HG03571 (cell line): ENCODE measurements around the gene PCDHGB4.
"Not testable (repeated sequence)": the region's sequence is repeated elsewhere in the genome, so short reads cannot be mapped to it uniquely, and the experiment has no call there.

Experiments
- ATAC-seq: cut with Tn5 transposase; IDR thresholded peaks from one replicate; pipeline ENCODE4 v1.9.1; 2021; ENCODE audit not compliant: unreplicated experiment

The PCDHGB4 gene

DNA sequence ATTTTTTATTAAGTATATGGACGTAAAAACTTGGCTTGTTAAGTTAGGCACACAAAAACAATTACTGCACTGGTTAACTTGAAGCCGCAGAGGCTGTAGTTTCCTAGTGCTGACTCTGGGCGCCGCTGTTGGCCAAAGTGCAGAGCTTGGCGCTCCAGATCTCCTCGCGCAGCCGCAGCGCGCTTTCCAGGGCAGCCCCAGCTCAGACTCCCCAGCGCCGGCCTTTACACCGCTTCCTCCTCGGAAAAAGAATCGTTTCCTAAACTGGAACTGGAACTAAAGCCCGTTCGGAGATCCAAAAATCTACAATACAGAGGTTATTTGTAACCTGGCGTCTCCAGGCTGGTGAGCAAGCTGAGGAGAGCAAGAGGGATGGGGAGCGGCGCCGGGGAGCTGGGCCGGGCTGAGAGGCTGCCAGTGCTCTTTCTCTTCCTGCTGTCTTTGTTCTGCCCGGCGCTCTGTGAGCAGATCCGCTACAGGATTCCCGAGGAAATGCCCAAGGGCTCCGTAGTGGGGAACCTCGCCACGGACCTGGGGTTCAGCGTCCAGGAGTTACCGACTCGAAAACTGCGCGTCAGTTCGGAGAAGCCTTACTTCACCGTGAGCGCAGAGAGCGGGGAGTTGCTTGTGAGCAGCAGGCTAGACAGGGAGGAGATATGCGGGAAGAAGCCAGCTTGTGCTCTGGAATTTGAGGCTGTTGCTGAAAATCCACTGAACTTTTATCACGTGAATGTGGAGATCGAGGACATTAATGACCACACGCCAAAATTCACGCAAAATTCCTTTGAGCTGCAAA, 10.5 kb downstream of the PCDHGB4 start, which contains the start of gene PCDHGB5:
Gene PCDHGB5 (plus strand): TSS at position 192 of the 796 bp plus-strand sequence. CDS start 181 bp downstream, at position 373.
- peak; percentile 88 for ATAC-seq

DNA sequence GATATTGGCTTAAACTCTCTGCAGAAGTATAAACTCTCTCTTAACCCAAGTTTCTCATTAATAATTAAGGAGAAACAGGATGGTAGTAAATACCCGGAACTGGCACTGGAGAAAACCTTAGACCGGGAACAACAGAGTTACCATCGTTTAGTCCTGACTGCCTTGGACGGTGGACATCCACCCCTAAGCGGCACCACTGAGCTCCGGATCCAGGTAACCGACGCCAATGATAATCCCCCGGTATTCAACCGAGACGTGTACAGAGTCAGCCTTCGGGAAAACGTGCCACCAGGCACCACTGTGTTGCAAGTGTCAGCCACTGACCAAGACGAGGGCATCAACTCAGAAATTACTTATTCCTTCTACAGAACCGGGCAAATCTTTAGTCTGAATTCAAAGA, 11.1 kb downstream of the PCDHGB4 start:
- no peak for ATAC-seq

DNA sequence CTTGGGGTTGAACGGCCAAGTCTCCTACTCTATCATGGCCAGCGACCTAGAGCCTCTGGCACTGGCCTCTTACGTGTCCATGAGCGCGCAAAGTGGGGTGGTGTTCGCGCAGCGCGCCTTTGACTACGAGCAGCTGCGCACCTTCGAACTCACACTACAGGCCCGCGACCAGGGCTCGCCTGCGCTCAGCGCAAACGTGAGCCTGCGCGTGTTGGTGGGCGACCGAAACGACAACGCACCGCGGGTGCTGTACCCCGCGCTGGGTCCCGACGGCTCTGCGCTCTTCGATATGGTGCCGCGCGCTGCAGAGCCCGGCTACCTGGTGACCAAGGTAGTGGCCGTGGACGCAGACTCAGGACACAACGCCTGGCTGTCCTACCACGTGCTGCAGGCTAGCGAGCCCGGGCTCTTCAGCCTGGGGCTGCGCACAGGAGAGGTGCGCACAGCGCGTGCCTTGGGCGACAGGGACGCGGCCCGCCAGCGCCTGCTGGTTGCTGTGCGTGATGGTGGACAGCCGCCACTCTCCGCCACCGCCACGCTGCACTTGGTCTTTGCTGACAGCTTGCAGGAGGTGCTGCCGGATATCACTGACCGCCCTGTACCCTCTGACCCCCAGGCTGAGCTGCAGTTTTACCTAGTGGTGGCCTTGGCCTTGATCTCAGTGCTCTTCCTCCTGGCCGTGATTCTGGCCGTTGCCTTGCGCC, 12.2 kb downstream of the PCDHGB4 start:
- ATAC-seq: no peak

DNA sequence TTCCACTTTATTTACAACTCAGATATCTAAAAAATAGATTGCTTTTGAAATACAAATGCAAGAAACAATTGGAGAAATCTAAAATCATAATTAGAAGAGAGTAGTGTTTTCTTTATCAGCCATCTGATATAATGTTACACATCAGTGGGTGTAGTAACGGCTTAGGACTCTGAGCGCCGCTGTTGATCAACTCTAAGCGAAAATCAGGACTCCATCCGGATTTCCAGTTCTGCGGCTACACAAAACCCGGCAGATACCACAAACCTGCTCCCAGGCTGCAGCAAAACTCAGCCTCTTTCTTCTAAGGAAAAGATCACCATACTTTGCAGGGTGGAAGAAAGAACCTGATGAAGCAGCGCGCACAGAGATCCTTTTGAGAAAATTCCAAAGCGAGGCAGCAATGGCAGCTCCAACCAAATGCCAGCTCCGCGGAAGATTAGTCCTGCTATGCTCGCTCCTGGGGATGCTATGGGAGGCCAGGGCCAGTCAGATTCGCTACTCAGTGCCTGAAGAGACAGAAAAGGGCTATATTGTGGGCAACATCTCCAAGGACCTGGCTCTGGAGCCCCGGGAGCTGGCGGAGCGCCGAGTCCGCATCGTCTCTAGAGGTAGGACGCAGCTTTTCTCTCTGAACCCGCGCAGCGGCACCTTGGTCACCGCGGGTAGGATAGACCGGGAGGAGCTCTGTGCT, 15.2 kb downstream of the PCDHGB4 start, which contains the start of gene PCDHGA9:
Gene PCDHGA9 (plus strand): TSS at position 226 of the 691 bp plus-strand sequence. CDS start 175 bp downstream, at position 401.
- ATAC-seq: no peak

DNA sequence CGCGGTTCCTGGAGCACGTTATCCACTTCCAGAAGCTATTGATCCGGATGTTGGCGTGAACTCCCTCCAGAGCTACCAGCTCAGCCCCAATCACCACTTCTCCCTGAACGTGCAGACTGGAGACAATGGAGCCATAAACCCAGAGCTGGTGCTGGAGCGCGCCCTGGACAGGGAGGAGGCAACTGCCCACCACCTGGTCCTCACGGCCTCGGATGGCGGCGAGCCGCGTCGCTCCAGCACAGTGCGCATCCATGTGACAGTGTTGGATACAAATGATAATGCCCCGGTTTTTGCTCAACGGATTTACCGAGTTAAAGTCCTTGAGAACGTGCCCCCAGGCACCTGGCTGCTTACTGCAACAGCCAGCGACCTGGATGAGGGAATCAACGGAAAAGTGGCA, 15.9 kb downstream of the PCDHGB4 start:
- no peak for ATAC-seq

DNA sequence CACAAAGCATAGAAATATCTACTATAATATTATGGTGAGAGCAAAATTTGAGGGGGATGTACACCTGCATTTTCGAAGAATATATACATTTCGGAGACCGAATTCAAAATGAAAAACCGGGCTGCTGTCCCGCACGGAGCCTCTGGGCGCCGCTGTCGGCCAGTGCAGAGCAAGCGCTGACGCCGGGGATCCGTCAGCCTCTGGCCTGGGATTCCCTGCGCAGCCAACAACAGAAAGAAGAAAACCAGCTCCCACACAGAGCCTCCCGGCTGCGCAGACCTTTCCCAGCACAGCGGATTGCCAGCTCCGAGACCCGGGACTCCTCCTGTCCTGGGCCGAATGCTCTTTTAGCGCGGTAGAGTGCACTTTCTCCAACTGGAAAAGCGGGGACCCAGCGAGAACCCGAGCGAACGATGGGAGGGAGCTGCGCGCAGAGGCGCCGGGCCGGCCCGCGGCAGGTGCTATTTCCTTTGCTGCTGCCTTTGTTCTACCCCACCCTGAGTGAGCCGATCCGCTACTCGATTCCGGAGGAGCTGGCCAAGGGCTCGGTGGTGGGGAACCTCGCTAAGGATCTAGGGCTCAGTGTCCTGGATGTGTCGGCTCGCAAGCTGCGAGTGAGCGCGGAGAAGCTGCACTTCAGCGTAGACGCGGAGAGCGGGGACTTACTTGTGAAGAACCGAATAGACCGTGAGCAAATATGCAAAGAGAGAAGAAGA, 20.4 kb downstream of the PCDHGB4 start, which contains the start of gene PCDHGB6:
Gene PCDHGB6 (plus strand): TSS at position 232 of the 716 bp plus-strand sequence. CDS start 182 bp downstream, at position 414.
- not testable (repeated sequence) for ATAC-seq

DNA sequence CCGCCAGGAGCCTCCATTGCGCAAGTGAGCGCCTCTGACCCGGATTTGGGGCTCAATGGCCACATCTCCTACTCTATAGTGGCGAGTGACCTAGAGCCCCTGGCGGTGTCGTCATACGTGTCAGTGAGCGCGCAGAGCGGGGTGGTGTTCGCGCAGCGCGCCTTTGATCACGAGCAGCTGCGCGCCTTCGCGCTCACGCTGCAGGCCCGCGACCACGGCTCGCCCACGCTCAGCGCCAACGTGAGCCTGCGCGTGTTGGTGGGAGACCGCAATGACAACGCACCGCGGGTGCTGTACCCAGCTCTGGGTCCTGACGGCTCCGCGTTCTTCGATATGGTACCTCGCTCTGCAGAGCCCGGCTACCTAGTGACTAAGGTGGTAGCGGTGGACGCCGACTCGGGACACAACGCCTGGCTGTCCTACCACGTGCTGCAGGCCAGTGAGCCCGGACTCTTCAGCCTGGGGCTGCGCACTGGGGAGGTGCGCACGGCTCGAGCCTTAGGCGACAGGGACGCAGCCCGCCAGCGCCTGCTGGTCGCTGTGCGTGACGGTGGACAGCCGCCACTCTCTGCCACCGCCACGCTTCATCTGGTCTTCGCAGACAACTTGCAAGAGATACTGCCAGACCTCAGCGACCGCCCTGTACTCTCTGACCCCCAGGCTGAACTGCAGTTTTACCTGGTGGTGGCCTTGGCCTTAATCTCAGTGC, 22.3 kb downstream of the PCDHGB4 start:
- no peak for ATAC-seq

DNA sequence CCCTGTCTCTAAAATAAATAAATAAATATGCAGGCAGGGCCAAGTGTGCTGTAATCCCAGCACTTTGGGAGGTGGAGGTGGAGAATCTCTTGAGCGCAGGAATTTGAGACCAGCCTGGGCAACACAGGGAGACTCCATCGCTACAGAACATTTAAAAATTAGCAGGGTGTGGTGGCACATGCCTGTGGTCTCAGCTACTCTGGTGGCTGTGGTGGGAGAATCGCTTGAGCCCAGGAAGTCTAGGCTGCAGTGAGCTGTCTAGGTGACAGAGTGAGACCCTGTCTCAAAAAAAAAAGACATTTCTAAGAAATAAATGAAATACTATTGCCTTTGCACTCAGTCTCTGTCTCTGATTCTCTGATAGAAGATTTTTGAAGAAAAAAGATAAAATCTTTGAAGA, 24.1 kb downstream of the PCDHGB4 start:
- no peak for ATAC-seq

DNA sequence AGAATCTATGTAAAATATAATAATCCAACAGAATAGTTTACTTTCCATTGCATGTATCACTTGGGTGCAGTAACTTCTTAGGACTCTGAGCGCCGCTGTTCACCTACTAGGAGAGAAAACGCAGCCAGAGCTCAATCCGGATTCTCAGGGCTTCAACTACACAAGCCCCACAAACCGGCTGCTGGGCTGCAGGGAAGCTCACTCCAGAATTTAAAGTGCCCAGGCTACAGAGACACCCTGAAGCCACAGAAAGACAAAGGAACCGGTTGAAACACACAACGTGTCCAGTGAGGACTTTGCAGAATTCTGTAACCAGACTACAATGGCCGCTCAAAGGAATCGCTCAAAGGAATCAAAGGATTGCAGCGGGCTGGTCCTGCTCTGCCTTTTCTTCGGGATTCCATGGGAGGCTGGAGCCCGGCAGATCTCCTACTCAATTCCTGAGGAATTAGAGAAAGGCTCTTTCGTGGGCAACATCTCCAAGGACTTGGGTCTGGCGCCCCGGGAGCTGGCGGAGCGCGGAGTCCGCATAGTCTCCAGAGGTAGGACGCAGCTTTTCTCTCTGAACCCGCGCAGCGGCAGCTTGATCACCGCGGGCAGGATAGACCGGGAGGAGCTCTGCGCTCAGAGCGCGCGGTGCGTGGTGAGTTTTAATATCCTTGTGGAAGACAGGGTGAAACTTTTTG, 25.5 kb downstream of the PCDHGB4 start, which contains the start of gene PCDHGA10:
Gene PCDHGA10 (plus strand): TSS at position 134 of the 686 bp plus-strand sequence. CDS start 189 bp downstream, at position 323.
- peak; percentile 84 for ATAC-seq

DNA sequence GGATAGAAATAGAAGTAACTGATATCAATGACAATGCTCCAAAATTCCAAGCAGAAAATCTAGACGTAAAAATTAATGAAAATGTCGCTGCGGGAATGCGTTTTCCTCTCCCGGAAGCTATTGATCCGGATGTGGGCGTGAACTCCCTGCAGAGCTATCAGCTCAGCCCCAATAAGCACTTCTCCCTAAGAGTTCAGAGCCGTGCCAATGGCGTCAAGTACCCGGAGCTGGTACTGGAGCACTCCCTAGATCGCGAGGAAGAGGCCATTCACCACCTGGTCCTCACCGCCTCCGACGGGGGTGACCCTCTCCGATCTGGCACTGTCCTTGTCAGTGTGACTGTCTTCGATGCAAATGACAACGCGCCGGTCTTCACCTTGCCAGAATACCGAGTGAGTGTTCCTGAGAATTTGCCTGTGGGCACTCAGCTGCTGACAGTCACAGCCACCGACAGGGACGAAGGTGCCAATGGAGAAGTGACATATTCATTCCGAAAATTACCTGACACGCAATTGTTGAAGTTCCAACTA, 26.1 kb downstream of the PCDHGB4 start:
- no peak for ATAC-seq

DNA sequence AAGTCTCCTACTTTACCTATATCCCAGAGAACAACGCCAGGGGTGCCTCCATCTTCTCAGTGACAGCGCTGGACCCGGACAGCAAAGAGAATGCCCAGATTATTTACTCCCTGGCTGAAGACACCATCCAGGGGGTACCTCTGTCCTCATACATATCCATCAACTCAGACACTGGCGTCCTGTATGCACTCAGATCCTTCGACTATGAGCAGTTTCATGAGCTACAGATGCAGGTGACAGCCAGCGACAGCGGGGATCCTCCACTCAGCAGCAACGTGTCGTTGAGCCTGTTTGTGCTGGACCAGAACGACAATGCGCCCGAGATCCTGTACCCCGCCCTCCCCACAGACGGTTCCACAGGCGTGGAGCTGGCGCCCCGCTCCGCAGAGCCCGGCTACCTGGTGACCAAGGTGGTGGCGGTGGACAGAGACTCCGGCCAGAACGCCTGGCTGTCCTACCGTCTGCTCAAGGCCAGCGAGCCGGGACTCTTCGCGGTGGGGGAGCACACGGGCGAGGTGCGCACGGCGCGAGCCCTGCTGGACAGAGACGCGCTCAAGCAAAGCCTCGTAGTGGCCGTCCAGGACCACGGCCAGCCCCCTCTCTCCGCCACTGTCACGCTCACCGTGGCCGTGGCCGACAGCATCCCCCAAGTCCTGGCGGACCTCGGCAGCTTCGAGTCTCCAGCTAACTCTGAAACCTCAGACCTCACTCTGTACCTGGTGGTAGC, 27.2 kb downstream of the PCDHGB4 start:
- ATAC-seq: not testable (repeated sequence)

DNA sequence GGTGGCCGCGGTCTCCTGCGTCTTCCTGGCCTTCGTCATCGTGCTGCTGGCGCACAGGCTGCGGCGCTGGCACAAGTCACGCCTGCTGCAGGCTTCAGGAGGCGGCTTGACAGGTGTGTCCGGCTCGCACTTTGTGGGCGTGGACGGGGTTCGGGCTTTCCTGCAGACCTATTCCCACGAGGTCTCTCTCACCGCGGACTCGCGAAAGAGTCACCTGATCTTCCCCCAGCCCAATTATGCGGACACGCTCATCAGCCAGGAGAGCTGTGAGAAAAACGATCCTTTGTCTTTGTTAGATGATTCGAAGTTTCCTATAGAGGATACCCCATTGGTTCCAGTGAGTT, 27.7 kb downstream of the PCDHGB4 start:
- ATAC-seq: not testable (repeated sequence)

DNA sequence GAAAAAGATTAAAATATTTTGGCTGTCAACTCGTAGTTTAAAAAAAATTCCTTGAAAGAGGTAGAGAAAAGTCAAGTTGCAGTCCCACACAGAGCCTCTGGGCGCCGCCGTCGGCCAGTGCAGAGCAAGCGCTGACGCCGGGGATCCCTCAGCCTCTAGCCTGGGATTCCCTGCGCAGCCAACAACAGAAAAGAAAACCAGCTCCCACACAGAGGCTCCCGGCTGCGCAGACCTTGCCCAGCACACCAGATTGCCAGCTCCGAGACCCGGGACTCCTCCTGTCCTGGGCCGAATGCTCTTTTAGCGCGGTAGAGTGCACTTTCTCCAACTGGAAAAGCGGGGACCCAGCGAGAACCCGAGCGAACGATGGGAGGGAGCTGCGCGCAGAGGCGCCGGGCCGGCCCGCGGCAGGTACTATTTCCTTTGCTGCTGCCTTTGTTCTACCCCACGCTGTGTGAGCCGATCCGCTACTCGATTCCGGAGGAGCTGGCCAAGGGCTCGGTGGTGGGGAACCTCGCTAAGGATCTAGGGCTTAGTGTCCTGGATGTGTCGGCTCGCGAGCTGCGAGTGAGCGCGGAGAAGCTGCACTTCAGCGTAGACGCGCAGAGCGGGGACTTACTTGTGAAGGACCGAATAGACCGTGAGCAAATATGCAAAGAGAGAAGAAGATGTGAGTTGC, 30.1 kb downstream of the PCDHGB4 start, which contains the start of gene PCDHGB7:
Gene PCDHGB7 (plus strand): TSS at position 184 of the 679 bp plus-strand sequence. CDS start 183 bp downstream, at position 367.
- peak; percentile 68 for ATAC-seq

DNA sequence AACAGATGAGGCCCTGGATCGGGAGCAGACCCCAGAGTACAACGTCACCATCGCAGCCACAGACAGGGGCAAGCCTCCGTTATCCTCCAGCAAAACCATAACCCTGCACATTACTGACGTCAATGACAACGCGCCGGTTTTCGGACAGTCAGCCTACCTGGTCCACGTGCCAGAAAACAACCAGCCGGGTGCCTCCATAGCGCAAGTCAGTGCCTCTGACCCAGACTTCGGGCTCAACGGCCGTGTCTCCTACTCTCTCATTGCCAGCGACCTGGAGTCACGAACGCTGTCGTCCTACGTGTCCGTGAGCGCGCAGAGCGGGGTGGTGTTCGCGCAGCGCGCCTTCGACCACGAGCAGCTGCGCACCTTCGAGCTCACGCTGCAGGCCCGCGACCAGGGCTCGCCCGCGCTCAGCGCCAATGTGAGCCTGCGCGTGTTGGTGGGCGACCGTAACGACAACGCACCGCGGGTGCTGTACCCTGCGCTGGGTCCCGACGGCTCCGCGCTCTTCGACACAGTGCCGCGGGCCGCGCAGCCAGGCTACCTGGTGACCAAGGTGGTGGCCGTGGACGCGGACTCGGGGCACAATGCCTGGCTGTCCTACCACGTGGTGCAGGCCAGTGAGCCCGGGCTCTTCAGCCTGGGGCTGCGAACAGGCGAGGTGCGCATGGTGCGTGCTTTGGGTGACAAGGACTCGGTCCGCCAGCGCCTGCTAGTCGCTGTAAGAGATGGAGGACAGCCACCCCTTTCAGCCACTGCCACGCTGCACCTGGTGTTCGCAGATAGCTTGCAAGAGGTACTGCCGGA, 31.8 kb downstream of the PCDHGB4 start:
- no peak for ATAC-seq

DNA sequence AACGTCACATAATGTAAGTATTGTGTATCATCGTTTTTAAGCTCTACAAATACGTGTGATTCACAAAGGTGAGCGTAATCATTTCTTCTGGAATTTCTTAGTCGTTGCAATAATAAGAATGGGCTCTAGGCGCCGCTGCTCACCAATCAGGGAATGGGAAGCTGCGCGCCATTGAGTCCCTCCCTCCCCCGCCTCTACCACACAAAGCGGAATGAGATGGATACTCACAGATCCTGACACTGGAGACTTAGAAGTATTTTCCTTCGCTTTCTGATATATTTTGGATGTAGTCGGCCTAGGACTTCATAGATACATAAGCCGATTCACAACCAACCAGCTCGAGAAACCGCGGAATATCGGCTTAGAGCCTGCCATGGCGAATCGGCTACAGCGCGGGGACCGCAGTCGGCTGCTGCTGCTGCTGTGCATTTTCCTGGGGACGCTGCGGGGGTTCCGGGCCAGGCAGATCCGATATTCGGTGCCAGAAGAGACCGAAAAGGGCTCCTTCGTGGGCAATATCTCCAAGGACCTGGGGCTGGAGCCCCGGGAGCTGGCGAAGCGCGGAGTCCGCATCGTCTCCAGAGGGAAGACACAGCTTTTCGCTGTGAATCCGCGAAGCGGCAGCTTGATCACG, 33.5 kb downstream of the PCDHGB4 start, which contains the start of gene PCDHGA11:
Gene PCDHGA11 (plus strand): TSS at position 197 of the 634 bp plus-strand sequence. CDS start 177 bp downstream, at position 374.
- no peak for ATAC-seq

DNA sequence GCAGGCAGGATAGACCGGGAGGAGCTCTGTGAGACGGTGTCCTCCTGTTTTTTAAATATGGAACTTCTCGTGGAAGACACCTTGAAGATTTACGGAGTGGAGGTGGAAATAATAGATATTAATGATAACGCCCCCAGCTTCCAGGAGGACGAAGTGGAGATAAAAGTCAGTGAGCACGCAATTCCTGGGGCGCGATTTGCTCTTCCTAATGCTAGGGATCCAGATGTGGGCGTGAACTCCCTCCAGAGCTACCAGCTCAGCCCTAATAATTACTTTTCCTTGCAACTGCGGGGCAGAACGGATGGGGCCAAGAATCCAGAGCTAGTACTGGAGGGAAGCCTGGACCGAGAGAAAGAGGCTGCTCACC, 34.0 kb downstream of the PCDHGB4 start:
- no peak for ATAC-seq
